ENCODE data around the gene GTSE1.

The GTSE1 gene

DNA sequence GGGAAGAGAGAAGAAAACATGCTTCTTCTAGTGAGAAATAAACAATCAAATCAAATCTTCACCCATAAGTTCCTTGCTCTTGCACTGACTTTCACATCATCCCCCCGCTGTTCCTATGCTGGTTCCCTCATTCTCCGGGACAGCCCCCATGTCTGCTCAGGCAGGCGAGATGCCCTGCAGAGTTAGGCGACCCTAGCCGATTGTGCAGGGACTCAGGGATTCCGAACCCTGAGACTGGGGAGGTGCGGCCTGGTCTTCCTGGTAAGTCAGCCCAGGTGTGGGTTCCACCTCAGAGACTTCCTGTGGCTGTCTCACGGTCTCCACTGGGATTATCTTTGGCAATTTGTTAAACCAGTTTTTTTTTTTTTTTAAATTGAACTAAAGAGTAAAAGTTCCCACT, 22.3 kb upstream of the GTSE1 start:
- FAIRE-seq: no peak

GRCh38 chr22:46275455-46276122, 21.1 kb upstream of the GTSE1 start:
- FAIRE-seq: no peak

- FAIRE-seq: no peak
Measured at GRCh38 chr22:46276563-46276962, 20.1 kb upstream of the GTSE1 start.

- FAIRE-seq: no peak
Measured at GRCh38 chr22:46278656-46279645, 17.7 kb upstream of the GTSE1 start.

DNA sequence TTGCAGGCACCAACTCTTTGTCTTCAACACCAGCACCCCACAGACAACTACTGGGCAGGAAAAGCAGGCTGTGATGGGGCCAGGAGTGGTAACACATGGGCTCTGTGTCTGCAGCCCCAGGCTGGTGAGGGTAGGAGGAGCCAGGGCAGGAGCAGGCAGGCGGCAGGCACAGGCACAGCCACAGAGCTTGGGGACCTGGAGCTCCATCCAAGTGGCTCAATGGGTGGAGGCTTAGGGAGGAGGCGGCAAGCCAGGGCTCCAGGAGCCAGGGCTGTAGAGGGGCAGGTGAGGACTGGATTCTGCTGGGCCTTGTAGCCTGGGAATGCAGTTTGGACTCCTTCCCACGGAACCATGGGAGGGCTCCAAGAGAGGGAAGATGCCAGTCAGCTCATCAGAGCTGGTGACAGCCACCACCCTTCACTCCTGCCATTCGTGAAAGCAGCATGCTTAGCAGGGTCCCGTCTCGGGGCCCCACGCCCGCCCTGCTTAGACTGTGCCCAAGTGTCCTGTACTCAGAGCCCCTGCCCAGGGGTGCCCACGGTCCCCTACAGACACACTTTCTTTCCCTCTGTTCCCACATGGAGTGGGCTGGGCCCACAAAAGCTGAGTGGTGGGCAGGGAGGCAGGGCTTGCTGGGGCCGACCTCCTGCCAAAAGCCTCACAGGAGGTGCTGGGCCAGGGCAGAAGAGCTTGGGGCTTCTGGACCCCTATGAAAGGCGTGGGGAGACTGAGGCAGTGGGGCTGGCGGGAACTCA, 16.4 kb upstream of the GTSE1 start:
- no peak for FAIRE-seq

- FAIRE-seq: no peak
Measured at GRCh38 chr22:46280999-46281623, 15.6 kb upstream of the GTSE1 start.

DNA sequence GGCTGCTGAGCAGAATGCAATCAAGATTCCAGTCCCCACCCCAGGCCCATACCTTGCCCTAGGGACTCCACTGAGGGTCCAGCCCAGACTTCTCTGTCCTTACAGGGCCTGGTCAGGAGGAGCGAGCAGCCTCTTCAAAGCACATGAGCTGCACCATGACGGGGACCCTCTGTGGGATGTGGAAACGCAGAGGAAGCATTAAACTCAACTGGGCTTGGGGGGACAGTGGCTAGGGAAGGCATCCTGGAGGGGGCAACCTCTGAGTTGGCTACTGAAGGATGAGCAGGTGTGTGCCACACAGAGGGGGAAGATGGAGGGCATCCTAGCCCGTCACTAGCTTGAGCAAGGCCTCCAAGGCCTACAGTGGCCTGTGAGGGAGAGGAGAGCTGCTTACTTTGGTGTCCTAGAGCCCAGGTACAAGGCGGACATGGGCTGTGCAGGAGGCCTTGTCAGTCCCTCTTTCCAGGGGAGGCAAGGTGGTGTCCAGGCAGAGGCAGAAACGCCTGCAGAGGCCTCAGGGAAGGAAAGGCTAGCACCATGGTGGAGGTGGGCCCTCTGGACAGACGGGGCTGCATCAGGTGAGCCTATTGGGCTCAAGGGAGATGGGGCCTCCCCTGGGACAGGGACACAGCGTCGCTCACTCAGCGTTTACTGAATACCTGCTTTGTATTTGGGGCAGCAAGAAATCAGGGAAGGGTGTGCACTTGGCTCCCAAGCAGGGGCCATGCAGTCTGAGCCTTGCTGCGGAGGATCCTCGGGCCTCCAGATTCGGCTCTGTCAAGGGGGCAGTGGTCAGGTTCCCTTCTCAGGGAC, 14.6 kb upstream of the GTSE1 start:
- FAIRE-seq: no peak

- FAIRE-seq: no peak
Measured at GRCh38 chr22:46286006-46286405, 10.7 kb upstream of the GTSE1 start.

- no peak for FAIRE-seq
Measured at GRCh38 chr22:46286941-46287872, 9.5 kb upstream of the GTSE1 start.

DNA sequence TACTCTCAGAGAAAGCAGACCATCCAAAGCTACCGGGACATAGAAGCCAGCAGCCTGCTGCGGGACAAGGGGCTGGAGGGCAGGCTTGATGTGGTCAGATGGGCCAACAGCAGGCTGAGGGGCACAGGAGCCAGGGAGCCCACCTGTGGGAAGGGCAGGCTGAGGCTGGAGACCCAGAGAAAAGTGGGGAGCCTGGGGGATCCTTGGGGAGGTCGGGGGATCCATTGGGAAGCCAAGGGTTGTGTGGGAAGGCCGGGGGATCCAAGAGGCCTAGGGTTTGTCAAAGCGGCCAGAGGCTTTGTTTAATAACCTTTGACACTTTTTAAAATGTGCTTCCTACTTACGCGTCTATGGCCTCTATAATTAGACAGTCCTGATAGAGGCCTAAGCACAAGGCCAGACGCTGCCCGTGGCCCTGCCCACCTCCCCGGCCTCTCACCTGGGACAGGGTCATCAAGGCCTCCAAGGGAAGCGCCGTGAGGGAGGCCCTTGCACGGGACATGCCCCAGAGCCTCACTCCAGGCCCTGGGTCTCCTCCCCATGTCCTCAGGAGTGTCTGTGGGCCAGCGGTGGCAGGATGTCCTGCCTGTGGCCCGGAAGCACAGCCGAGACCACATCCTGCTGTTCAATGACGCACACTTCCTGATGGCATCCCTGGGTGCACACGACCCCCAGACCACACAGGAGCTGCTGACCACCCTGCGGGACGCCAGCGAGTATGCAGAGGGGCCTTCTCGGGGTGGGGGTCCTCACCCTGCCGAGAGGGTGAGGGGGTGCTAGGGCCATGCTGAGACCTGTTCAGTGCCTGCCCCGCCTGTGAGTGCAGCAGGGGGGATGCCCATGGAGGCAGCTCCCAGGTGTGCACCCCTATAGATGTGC, 8.6 kb upstream of the GTSE1 start:
- no peak for FAIRE-seq

GRCh38 chr22:46288846-46289243, 7.8 kb upstream of the GTSE1 start:
- no peak for FAIRE-seq

GRCh38 chr22:46289244-46289891, 7.3 kb upstream of the GTSE1 start:
- no peak for FAIRE-seq

DNA sequence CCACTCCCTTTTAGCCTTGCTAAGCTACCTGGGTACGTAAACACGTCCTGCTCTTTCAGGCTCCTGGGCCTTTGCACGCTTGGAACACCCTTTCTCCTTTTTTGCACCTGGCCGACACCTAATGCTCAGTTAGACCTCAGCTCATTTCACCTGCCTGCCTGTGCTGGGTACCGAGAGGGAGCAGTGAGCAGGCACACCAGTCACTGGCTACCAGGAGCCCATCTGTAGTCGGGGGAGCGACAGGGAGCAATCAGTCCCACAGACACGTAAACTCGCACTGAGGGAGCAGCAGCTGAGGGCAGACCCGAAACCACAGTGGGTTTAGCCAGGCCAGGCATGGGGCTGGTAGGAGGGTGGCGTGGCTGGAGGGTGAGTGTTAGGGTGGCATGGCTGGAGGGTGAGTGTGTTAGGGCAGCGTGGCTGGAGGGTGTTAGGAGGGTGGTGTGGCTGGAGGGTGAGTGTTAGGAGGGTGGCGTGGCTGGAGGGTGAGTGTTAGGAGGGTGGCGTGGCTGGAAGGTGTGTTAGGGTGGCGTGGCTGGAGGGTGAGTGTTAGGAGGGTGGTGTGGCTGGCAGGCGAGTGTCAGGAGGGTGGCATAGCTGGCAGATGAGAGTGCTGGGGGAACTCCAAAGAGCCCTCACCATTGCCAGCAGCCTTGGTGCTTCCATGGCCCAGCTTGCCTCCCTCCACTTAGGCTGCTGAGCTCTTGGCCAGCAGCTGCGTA, 6.4 kb upstream of the GTSE1 start:
- no peak for FAIRE-seq

DNA sequence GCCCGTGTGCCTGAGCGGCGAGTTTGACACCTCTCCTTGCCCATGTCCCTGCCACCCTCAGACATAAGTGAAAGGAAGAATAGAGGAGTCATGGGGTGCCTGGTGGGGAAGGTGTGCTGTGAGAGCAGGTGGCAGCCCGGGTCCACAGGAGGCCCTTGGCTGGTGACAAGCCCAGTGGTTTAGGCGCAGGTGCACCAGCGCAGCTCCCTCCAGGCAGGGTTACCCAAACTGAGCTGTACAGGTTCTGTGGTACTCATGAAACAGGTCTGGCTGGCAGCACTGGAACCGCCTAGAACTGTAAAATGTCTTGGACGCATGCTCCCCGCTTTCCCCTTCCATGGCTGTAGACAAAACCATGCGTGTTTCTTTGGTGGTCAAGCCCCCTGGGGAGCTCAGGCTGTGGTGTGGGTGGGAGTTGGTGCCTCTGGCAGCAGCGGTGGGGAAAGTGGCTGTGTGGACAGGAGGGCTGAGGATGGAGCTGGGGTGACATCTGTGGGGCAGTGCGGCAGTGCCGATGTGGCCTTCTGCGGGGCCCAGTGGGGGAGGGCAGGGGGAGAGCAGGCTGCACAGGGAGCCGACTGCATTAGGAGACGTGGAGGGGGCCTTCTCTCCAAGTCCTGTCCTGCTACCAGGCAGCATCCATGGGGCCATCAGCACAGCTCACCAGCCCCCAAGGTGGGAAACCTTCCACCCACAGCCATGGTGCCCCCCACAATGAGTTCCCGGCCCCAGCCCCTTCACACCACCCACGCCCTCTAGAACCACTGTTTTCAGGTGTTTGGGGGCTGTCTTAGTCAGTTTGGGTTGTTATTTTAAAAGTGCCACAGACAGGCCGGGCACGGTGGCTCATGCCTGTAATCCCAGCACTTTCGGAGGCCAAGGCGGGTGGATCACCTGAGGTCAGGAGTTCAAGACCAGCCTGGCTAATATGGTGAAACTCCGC, 5.6 kb upstream of the GTSE1 start:
- FAIRE-seq: no peak

GRCh38 chr22:46292173-46292572, 4.5 kb upstream of the GTSE1 start:
- FAIRE-seq: no peak

GRCh38 chr22:46292732-46293131, 3.9 kb upstream of the GTSE1 start:
- FAIRE-seq: no peak

GRCh38 chr22:46293577-46294260, 3.0 kb upstream of the GTSE1 start:
- no peak for FAIRE-seq

All from endometrium (tissue), 2 donors.